GM12891 (cell line): Measurements from ENCODE around the gene OPCML.

ENCODE experiments used
- POLR2A ChIP-seq: IDR thresholded peaks from 2 replicates; pipeline ENCODE4 v1.6.1; 2011; ENCODE audit warnings: low read depth, low read length, control low read depth
- POLR2AphosphoS5 ChIP-seq: IDR thresholded peaks from 2 replicates; pipeline ENCODE4 v1.6.1; 2011; ENCODE audit warnings: low read depth, low read length, control low read depth
- POU2F2 ChIP-seq: IDR thresholded peaks from 2 replicates; pipeline ENCODE4 v1.6.1; 2011; ENCODE audit warnings: low read depth, mild to moderate bottlenecking, control low read depth, low read length, moderate library complexity
- SPI1 ChIP-seq: IDR thresholded peaks from 2 replicates; pipeline ENCODE4 v1.6.1; 2011; ENCODE audit warnings: low read depth, low read length, control low read depth
- TAF1 ChIP-seq: IDR thresholded peaks from 2 replicates; pipeline ENCODE4 v1.6.1; 2011; ENCODE audit warnings: low read depth, low read length, control low read depth

GRCh38 chr11:133399855-133400625, 132.3 kb downstream of the OPCML start:
- TF ChIP-seq POLR2A (no peak), POLR2AphosphoS5 (no peak), POU2F2 (no peak), TAF1 (no peak), SPI1 (no peak)
